Calu3 (cell line): ENCODE results near the gene COL24A1. TPM values are rescaled to one million over a fixed set of nuclear protein-coding genes. Genes with fewer than 3 reads are reported as not detected.
A peak's percentile ranks its signal among the peaks of the same experiment; 100 is the strongest.
"Not testable (repeated sequence)": the region's sequence is repeated elsewhere in the genome, so short reads cannot be mapped to it uniquely, and the experiment has no call there.

Experiments used
- BruUV-seq: library from RNA; stranded (reverse); fragments of 400-500 nt; replicated peaks from 2 replicates; lab custom pipeline; 2021; lab: Mats Ljungman, UMichigan
- CTCF ChIA-PET: fragments of 300-600 bp; sonication (Branson Sonifier 250); formaldehyde crosslinking; loops from one replicate; lab custom pipeline; 2022; ENCODE audit warnings: antibody characterized with exemption; lab: Charles Lee
- DNase-seq: peaks from one replicate; pipeline ENCODE4 v3.0.0; 2022
- H3K27ac Mint-ChIP-seq: one replicate; pipeline ENCODE4 v1.8.0; 2022; ENCODE audit warnings: mixed read lengths; ENCODE audit not compliant: unreplicated experiment
- H3K27me3 Mint-ChIP-seq: one replicate; pipeline ENCODE4 v1.8.0; 2022; ENCODE audit warnings: mixed read lengths; ENCODE audit not compliant: unreplicated experiment
- H3K36me3 Mint-ChIP-seq: one replicate; pipeline ENCODE4 v1.8.0; 2022; ENCODE audit warnings: mild to moderate bottlenecking, moderate library complexity, mixed read lengths; ENCODE audit not compliant: insufficient read depth, unreplicated experiment
- H3K4me1 Mint-ChIP-seq: one replicate; pipeline ENCODE4 v1.8.0; 2022; ENCODE audit warnings: mild to moderate bottlenecking, low read depth, mixed read lengths; ENCODE audit not compliant: unreplicated experiment
- H3K4me3 Mint-ChIP-seq: one replicate; pipeline ENCODE4 v1.8.0; 2022; ENCODE audit warnings: mild to moderate bottlenecking, low read depth, moderate library complexity, mixed read lengths; ENCODE audit not compliant: unreplicated experiment
- H3K9me3 Mint-ChIP-seq: one replicate; pipeline ENCODE4 v1.8.0; 2022; ENCODE audit warnings: low read depth, mixed read lengths; ENCODE audit not compliant: unreplicated experiment
- intact Hi-C: fragments of 100-400 bp; cut with micrococcal nuclease; formaldehyde crosslinking; loops from one replicate; pipeline ENCODE4 v1.10.0; 2022; ENCODE audit not compliant: unreplicated experiment
- total RNA-seq: library from RNA; stranded (reverse); gene quantifications from 2 replicates; pipeline ENCODE4 v1.2.3, GENCODE V29; 2022
- TF ChIP-seq, protein P1 (sequence below): fragments of 200-600 bp; IDR thresholded peaks from one replicate; pipeline ENCODE4 v1.8.0; 2022; ENCODE audit warnings: antibody characterized with exemption; ENCODE audit not compliant: unreplicated experiment

COL24A1 gene
- total RNA-seq, 1 experiment from 2014 or later: not detected

DNA sequence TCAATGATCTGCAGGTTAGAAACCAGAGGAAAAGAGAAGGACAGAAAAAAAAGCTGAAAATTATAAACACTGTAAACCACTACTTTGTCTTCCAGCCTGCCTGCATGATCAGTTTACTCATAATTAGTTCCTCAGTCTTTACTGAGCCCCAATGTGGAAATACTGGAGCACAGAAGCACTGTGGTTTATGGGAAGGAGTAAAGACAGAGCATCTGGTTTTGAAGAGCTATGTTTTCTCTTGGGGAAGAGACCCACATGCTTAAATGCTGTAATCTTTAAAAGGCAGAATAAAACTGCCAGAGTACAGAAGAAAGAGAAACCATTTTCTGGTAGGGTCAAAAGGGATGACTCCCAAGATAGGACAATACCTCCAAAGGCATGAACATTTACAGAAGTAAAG is 289.4 kb downstream of the COL24A1 start:
- intact Hi-C loops: no loop called here
- Mint-ChIP-seq H3K27ac (no peak overlapping the region), H3K36me3 (no peaks in the 10 kb centered on the region), H3K9me3 (no peaks in the 10 kb centered on the region), H3K4me3 (no peak overlapping the region), H3K27me3 (peaks cover 14% of the 10 kb centered on the region), H3K4me1 (peaks cover 14% of the 10 kb centered on the region)
- DNase-seq: no peak
- TF ChIP-seq, protein P1, sequence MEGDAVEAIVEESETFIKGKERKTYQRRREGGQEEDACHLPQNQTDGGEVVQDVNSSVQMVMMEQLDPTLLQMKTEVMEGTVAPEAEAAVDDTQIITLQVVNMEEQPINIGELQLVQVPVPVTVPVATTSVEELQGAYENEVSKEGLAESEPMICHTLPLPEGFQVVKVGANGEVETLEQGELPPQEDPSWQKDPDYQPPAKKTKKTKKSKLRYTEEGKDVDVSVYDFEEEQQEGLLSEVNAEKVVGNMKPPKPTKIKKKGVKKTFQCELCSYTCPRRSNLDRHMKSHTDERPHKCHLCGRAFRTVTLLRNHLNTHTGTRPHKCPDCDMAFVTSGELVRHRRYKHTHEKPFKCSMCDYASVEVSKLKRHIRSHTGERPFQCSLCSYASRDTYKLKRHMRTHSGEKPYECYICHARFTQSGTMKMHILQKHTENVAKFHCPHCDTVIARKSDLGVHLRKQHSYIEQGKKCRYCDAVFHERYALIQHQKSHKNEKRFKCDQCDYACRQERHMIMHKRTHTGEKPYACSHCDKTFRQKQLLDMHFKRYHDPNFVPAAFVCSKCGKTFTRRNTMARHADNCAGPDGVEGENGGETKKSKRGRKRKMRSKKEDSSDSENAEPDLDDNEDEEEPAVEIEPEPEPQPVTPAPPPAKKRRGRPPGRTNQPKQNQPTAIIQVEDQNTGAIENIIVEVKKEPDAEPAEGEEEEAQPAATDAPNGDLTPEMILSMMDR: no peak
- BruUV-seq: no TSS peak
- CTCF ChIA-PET: no interaction called here

DNA sequence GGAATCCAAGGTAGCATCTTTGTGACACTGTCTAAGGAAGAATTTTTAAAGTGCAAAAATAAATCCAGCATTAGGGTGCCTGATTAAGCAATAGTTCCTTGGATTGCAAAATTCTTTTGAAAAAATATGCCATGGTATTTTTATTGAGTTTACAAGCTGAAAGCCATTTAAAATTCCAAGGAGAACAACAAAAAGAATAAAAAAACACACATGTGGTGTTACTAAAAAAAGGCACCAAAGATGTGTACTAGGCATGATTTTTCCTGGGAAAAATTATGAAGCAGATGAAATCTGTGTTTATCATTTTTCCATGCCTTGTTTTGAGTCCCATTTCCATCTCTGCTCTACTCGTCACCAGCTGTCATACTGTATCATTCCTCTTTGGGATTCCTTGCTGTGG is 291.4 kb downstream of the COL24A1 start:
- Mint-ChIP-seq H3K9me3 (no peaks in the 10 kb centered on the region), H3K27ac (no peak overlapping the region), H3K4me3 (no peak overlapping the region), H3K27me3 (peaks cover 3% of the 10 kb centered on the region), H3K36me3 (no peaks in the 10 kb centered on the region), H3K4me1 (peaks cover 24% of the 10 kb centered on the region)
- no TSS peak for BruUV-seq
- intact Hi-C loops: no loop called here
- CTCF ChIA-PET: no interaction called here
- DNase-seq: no peak
- TF ChIP-seq, protein P1: no peak

DNA sequence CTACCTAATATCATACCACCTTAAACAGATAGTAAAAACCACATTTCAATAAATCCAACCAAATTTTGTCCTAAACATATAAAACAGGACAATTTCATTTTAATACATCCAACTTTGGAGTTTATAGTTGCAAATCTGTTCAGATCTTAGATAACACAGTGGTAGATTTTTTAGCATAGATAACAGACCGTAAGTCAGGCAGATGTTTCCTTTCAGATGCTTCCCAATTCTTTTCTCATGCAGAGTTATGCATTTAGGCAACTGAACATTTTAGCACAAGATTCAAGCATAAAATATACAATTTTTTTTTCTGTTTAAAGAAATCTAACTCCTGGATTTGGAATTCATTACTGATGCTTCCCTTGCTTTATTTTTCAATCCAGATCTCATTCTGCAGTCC is 291.8 kb downstream of the COL24A1 start:
- TF ChIP-seq, protein P1: no peak
- peaks cover 24% of the 10 kb centered on the region for H3K4me1 Mint-ChIP-seq
- no peaks in the 10 kb centered on the region for H3K27me3 Mint-ChIP-seq
- no TSS peak for BruUV-seq
- no peaks in the 10 kb centered on the region for H3K9me3 Mint-ChIP-seq
- intact Hi-C loops: no loop called here
- no peak overlapping the region for H3K27ac Mint-ChIP-seq
- no peaks in the 10 kb centered on the region for H3K36me3 Mint-ChIP-seq
- no peak for DNase-seq
- CTCF ChIA-PET: no interaction called here
- H3K4me3 Mint-ChIP-seq: no peak overlapping the region

- CTCF ChIA-PET, H3K36me3 Mint-ChIP-seq, DNase-seq, H3K27me3 Mint-ChIP-seq, H3K27ac Mint-ChIP-seq, intact Hi-C loops, H3K9me3 Mint-ChIP-seq, BruUV-seq, H3K4me3 Mint-ChIP-seq: not testable (repeated sequence)
- peaks cover 24% of the 10 kb centered on the region for H3K4me1 Mint-ChIP-seq
Measured at GRCh38 chr1:85863639-85864038, 292.9 kb downstream of the COL24A1 start.

DNA sequence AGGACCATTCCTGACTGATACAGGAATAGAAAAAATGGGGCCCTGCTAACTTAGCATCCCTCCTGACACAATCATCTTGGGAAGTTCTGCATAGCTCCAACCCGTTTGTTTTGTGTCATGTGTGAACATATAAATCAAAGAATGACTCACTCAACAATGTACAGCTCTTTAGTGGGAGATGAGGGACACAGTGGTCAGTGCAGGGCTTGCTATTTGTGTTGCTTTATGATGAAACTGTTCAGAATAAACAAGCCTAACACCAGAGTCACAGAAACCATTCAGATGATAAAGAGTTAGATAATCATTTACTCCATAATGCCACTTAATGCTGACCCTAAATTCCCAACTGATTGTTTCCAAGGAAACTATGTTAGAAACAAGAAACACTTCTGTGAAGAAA is 294.1 kb downstream of the COL24A1 start:
- intact Hi-C loops: no loop called here
- DNase-seq: peak; percentile 11
- no TSS peak for BruUV-seq
- H3K4me3 Mint-ChIP-seq: no peak overlapping the region
- H3K4me1 Mint-ChIP-seq: peaks cover 24% of the 10 kb centered on the region
- CTCF ChIA-PET: interaction anchor here (0.9 to 1.2 kb wide), 2 partner anchors 12 to 47 kb away, joined by 4 to 6 read pairs; no protein-coding TSS in a partner anchor
- no peak overlapping the region for H3K27ac Mint-ChIP-seq
- no peaks in the 10 kb centered on the region for H3K9me3 Mint-ChIP-seq
- no peaks in the 10 kb centered on the region for H3K36me3 Mint-ChIP-seq
- no peaks in the 10 kb centered on the region for H3K27me3 Mint-ChIP-seq
- TF ChIP-seq, protein P1: no peak
